Measurements from ENCODE around the gene LTBP1.

GRCh38 chr2:33022989-33023727, 76.4 kb downstream of the LTBP1 start:
- TF ChIP-seq POLR2AphosphoS5 (IDR thresholded peaks at IDR 0.05): no peak
- TF ChIP-seq CTCF (IDR thresholded peaks at IDR 0.05): no peak

Data from breast epithelium (tissue), 3 donors.